ENCODE measurements around the gene RTP5. TPM values are rescaled to one million over a fixed set of nuclear protein-coding genes. Genes with fewer than 3 reads are reported as not detected.
"Not testable (repeated sequence)": the region's sequence is repeated elsewhere in the genome, so short reads cannot be mapped to it uniquely, and the experiment has no call there.

RTP5 gene
- polyA plus RNA-seq, 1 of the 3 experiments (the other 2 are of a cell fraction), result not detected

- ChIA-PET POLR2A (no interaction called here), CTCF (no interaction called here)
- 50% methylated on average over 1 of the region's 13 CpGs for WGBS (ENCODE audit: low lambda C conversion rate)
- no peak for TF ChIP-seq FOXJ3 (CRISPR knock-in tag; IDR thresholded peaks at IDR 0.05)
- TF ChIP-seq FOXM1 (IDR thresholded peaks at IDR 0.05; ENCODE audit: low read depth), result no peak
- no peak for TF ChIP-seq REST (IDR thresholded peaks at IDR 0.05; ENCODE audit: low read depth, low read length)
- TF ChIP-seq ZBTB33 (IDR thresholded peaks at IDR 0.05; ENCODE audit: borderline replicate concordance, low read depth), result no peak
- no peak for TF ChIP-seq EP300 (IDR thresholded peaks at IDR 0.05; ENCODE audit: borderline replicate concordance in 1 of 2, low read depth in 1 of 2, low read length in 1 of 2)
- TF ChIP-seq GATA2 (CRISPR knock-in tag; IDR thresholded peaks at IDR 0.05), result no peak
- TF ChIP-seq ELF1 (IDR thresholded peaks at IDR 0.05), result no peak
- no peaks in the 10 kb centered on the region for H3K79me2 ChIP-seq (ENCODE audit: insufficient read depth)
- no peak overlapping the region for H3K4me3 ChIP-seq (ENCODE audit: low read depth in 2 of 2, low read length in 1 of 2)
- H3K4me1 ChIP-seq (ENCODE audit: control insufficient read depth in 1 of 2, insufficient read depth in 2 of 2, low read depth in 1 of 2, low read length in 1 of 2), result no peaks in the 10 kb centered on the region; a peak in 1 of 4 replicates
- no peaks in the 10 kb centered on the region for H3K9me3 ChIP-seq
- no peak overlapping the region for H3K27ac ChIP-seq (ENCODE audit: low read depth in 2 of 2, low read length in 1 of 2)
- DNase-seq, result no peak
- no peak overlapping the region for H3K4me2 ChIP-seq
- no peak overlapping the region for H2AFZ ChIP-seq (ENCODE audit: low read depth)
- H4K20me1 ChIP-seq (ENCODE audit: insufficient read depth), result no peaks in the 10 kb centered on the region
- no peaks in the 10 kb centered on the region for H3K27me3 ChIP-seq (ENCODE audit: insufficient read depth)
- H3K36me3 ChIP-seq (replicated peaks in 1 of 2; ENCODE audit: control insufficient read depth in 1 of 2, insufficient read depth in 2 of 2, low read length in 1 of 2), result no peaks in the 10 kb centered on the region
- no peaks in the 10 kb centered on the region for H3F3A ChIP-seq (replicated peaks; ENCODE audit: insufficient read depth)
- H3K9ac ChIP-seq, result no peak overlapping the region
- no peaks in the 10 kb centered on the region for H3K9me2 ChIP-seq
Measured at GRCh38 chr2:241914542-241914941, 45.0 kb downstream of the RTP5 start.

- POLR2A ChIA-PET; H3K9me3 ChIP-seq; H3K9ac ChIP-seq; H3K4me2 ChIP-seq; H3K79me2 ChIP-seq (ENCODE audit: insufficient read depth); DNase-seq; H3K4me3 ChIP-seq (ENCODE audit: low read depth in 2 of 2, low read length in 1 of 2); H3K27me3 ChIP-seq (ENCODE audit: insufficient read depth); H2AFZ ChIP-seq (ENCODE audit: low read depth); H3F3A ChIP-seq (replicated peaks; ENCODE audit: insufficient read depth); H3K36me3 ChIP-seq (replicated peaks in 1 of 2; ENCODE audit: control insufficient read depth in 1 of 2, insufficient read depth in 2 of 2, low read length in 1 of 2); H3K4me1 ChIP-seq (ENCODE audit: control insufficient read depth in 1 of 2, insufficient read depth in 2 of 2, low read depth in 1 of 2, low read length in 1 of 2); H3K27ac ChIP-seq (ENCODE audit: low read depth in 2 of 2, low read length in 1 of 2); H3K9me2 ChIP-seq; H4K20me1 ChIP-seq (ENCODE audit: insufficient read depth); CTCF ChIA-PET: not testable (repeated sequence)
- no CpG with 5 or more reads among the region's 9 CpGs for WGBS (ENCODE audit: low lambda C conversion rate)
Measured at GRCh38 chr2:241921631-241922030, 52.1 kb downstream of the RTP5 start.
